GM18520 (cell line): Measurements from ENCODE around the gene SS18L1.

Experiments
- ATAC-seq: cut with Tn5 transposase; IDR thresholded peaks from one replicate; pipeline ENCODE4 v1.9.1; 2021; ENCODE audit not compliant: unreplicated experiment

The SS18L1 gene

DNA sequence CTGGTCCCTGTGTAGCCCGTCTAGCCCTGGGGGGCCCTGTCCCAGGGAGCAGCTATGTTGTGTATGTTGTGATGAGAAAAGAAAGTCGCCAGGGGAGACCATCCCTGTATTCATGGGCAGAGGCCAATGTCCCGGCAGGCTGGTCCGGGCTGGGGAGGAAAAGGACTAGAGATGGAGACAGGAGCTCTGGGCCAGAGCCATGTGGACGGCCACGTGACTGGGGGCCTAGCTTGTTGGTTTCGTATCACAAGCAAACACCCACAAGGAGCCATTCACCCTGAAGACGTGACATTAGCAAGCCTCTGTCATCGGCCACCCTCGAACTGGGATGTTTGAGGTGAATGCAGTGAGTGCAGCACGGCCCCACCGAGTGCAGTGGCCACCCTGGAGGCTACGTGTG lies 79.4 kb downstream of the SS18L1 start:
- ATAC-seq, result no peak

- ATAC-seq, result no peak
These were observed 80.0 kb downstream of the SS18L1 start for GRCh38 chr20:62223571-62223970.

DNA sequence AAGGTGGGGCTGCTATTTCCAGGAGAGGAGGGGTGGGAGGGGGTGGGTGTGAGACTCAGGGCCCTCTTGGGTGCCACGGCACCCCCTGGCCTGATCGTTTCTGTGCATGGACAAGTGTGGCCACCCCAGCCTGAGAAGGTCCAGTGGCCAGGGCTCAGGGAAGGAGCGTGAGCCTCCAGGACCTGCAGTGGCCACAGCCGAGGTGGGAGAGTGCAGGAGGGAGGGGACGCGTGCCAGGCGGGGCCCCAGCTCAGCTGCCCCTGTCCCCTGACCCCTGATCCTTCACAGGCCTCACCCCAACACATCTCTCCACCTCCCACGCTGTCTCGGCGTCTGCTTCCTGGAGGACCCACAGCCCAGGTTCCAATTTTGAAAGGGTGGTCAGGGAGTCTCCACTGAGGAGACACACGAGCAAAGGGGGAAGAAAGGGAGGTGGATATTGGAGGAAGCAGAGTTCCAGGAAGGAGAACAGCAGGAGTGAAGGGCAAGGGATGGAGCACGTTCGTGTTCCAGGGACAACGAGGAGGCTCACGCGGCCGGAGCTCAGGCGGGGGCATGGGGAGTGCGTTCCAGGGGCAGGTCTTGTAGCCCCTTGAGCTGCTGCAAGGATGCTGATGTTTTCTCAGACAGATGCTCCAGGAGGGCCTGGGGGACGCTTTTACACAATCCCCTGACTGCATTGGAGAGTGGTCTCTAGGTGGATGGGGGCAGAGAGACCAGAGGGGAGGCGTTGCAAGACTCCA lies 80.7 kb downstream of the SS18L1 start:
- ATAC-seq, result no peak

- ATAC-seq, result no peak
These were observed 81.5 kb downstream of the SS18L1 start for GRCh38 chr20:62225026-62225425.

GRCh38 chr20:62225820-62226635 lies 82.5 kb downstream of the SS18L1 start:
- ATAC-seq, result no peak

- no peak for ATAC-seq
These were observed 83.4 kb downstream of the SS18L1 start for GRCh38 chr20:62226707-62227590.

DNA sequence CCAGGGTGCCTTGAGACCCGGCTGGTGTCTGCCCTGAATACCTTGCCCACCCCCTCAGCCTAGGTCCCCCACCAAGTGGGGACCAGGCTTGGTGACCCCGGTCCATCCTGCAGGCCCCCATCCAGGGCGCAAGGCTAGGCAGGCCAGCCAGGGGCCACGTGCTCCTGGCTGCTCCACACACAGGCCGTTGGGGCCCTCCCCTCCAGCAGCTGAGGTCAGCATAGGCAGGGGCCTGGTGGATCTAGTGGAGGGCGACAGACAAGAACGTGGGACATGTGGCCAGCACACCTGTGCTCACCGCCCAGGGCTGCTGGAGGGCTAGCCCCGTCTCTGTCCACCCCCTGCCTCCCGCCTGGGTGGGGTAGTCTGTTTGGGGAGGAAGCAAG lies 84.0 kb downstream of the SS18L1 start:
- ATAC-seq, result no peak

- ATAC-seq, result no peak
These were observed 84.7 kb downstream of the SS18L1 start for GRCh38 chr20:62227977-62228958.

- no peak for ATAC-seq
These were observed 85.5 kb downstream of the SS18L1 start for GRCh38 chr20:62228982-62229545.

DNA sequence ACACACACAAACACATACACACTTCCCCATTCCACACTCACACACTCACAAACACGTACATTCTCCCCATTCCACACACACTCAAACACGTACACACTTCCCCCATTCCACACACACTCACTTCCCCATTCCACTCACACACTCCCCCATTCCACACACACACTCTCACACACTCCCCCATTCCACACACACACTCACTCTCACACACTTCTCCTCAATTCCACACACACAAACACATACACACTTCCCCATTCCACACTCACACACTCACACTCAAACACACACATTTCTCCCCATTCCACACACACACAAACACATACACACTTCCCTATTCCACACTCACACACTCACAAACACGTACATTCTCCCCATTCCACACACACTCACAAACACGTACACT lies 86.1 kb downstream of the SS18L1 start:
- no peak for ATAC-seq

GRCh38 chr20:62230276-62230675 lies 86.7 kb downstream of the SS18L1 start:
- no peak for ATAC-seq

GRCh38 chr20:62230696-62231095 lies 87.1 kb downstream of the SS18L1 start:
- no peak for ATAC-seq

- no peak for ATAC-seq
These were observed 87.7 kb downstream of the SS18L1 start for GRCh38 chr20:62231292-62231691.
